Stimulated activated CD8-positive, alpha-beta memory T cell treated with anti-CD3 and anti-CD28 coated beads, Interleukin-15, amount 100 ng/mL, for 48 hours (primary cell): ENCODE data around the gene NFATC1.

Experiments used
- DNase-seq, 2 donors: peaks; one replicate each; pipeline ENCODE4 v3.0.0-alpha.2; 2020; ENCODE audit warnings: low read depth in 2 of 2

NFATC1 gene

GRCh38 chr18:79440316-79441110 lies 44.8 kb downstream of the NFATC1 start:
- DNase-seq = no peak

- no peak for DNase-seq
Measured at GRCh38 chr18:79441420-79441819, 45.7 kb downstream of the NFATC1 start.

GRCh38 chr18:79442508-79443221 lies 46.9 kb downstream of the NFATC1 start:
- no peak for DNase-seq

DNA sequence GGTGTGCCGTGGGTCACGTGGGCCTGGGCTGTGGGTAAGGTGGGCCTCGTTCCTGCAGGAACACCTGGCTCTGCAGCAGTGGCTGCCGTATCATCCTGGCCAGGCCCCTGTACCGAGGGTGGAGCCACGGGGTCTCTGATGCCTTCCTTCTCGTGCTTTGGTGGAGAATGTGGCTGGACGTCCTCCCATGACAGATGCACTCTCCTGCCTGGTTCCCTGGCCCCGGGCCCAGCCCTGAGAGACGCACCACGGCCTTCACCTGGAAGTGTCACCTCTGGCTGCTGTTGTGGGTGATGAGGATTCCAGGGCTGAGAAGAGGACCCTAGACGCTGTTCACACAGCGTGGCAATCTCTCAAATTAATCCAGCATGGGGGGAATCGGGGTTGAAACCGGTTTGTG lies 49.5 kb downstream of the NFATC1 start:
- no peak for DNase-seq

- DNase-seq = no peak
Measured at GRCh38 chr18:79445696-79446561, 50.2 kb downstream of the NFATC1 start.

DNA sequence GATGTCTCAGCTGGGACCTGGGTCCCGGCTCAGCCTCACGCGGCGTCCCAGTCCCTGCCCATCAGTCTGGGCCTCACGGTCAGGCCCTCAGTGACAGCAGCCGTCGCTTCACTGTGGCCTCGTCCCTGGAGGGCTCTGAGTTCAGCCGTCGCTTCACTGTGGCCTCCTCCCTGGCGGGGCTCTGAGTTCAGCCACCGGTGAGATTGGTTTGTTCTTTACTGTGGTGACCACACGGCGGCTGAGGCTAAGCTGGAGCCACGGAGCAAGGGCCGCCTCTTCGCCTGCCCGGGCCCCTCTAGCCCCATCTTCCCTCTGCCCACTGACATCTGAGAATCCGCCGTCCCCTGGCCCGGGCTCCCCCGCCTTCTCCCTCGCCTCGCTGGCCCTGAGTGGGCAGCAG lies 51.2 kb downstream of the NFATC1 start:
- no peak for DNase-seq

GRCh38 chr18:79447703-79448367 lies 52.1 kb downstream of the NFATC1 start:
- DNase-seq = no peak

GRCh38 chr18:79448621-79449020 lies 52.9 kb downstream of the NFATC1 start:
- DNase-seq = no peak

GRCh38 chr18:79449551-79450288 lies 54.0 kb downstream of the NFATC1 start:
- no peak for DNase-seq

- no peak for DNase-seq
Measured at GRCh38 chr18:79450289-79451080, 54.8 kb downstream of the NFATC1 start.

DNA sequence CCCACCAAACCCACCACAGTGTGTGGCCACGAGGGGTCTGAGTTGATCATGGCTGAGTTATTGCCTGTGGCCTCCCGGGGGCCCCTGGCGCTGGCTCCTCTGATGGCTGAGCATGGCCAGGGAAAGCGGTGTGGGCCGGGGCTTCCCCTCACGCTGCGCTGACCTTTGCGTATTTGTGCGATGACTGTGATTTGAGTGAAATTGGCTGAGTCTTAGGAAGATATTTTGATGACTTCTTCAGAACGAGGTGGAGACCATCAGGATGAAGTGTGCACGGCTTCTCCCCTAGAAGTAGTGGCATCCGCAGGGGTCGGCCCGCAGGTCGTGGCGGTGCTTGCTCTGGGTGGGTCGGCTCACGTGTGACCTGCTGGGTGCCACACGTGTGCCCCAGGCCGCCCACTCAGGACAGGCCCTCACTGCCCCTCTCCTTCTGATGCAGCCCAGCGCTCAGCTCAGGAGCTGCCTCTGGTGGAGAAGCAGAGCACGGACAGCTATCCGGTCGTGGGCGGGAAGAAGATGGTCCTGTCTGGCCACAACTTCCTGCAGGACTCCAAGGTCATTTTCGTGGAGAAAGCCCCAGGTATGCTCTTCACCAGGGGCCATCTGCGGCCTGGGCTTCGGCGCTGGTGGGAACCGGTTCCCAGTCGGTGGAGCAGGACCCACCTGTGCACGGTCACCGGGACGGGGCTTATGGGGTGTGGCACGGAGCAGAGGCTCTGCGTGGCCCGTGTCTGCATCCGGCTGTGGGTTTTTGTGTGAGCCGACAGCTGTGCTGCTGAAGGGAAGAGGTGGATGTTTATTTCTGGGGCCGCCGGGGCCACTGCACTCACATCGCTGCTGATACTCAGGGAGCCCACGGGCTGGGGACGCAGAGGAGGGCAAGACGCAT lies 55.8 kb downstream of the NFATC1 start:
- DNase-seq = no peak

GRCh38 chr18:79452190-79452990 lies 56.7 kb downstream of the NFATC1 start:
- DNase-seq = no peak

GRCh38 chr18:79452991-79453645 lies 57.4 kb downstream of the NFATC1 start:
- DNase-seq = no peak

GRCh38 chr18:79453816-79454735 lies 58.3 kb downstream of the NFATC1 start:
- DNase-seq = no peak

DNA sequence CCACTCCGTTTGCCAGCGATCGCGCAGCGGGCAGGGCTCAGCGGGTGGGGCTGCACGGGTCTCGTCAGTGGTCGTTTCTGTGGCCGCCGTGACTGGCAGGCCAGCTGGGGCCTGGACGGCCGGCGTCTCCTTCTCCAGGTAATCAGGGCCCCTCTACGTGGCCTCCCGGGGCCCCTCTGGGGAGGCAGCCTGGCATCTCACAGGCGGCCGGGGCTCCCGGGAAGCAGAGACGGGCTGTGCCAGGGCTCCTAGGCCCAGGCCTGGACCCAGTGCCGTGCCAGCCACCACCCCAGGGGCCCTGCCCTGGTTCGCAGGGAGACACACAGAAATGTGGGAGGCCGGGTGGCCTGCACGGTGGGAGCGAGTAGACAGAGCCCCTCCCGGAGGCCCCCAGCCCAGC lies 59.5 kb downstream of the NFATC1 start:
- DNase-seq = no peak

GRCh38 chr18:79456105-79456980 lies 60.6 kb downstream of the NFATC1 start:
- DNase-seq = no peak
